H1 (cell line): ENCODE measurements around the gene ARHGDIB. TPM values are rescaled to one million over a fixed set of nuclear protein-coding genes. Genes with fewer than 3 reads are reported as not detected.

Experiments
- polyA plus RNA-seq, 7 experiments: library from polyadenylated mRNA; depleted of rRNA in 3 of 7; stranded (reverse) in 5 of 7; unstranded in 2 of 7; fragments of >200 nt in 5 of 7; fragments of 200-250 nt in 2 of 7; gene quantifications; 1 replicate in 5 of 7; 2 replicates in 1 of 7; 4 replicates in 1 of 7; pipeline versions ENCODE4 v1.2.1 to v1.2.3, GENCODE V29; 2011 to 2013; ENCODE audit warnings: missing spikeins in 2 of 7, mixed read lengths in 2 of 7
- total RNA-seq: library from RNA; stranded (reverse); fragmentation: NEBNext Ultra II Directional; extraction: Animal tissue kit (Norgen Biotek cat#: 25700); gene quantifications from 2 replicates; pipeline ENCODE4 v1.2.1, GENCODE V29; 2021

Gene ARHGDIB
- total and polyA plus RNA-seq, 2 of the 8 experiments (the other 6 are each of a cell fraction or from before 2014, with no cell fraction given): 0.82 to 1.3 TPM

Other genes with a start within 250 kb of the ARHGDIB start
- gene WBP11, start 158.1 kb downstream of the ARHGDIB start, total RNA-seq: 122 and 134 TPM in 2 replicates
- gene WBP11, start 158.1 kb downstream of the ARHGDIB start, polyA plus RNA-seq (2011; rRNA removed): 22.1 and 24.0 TPM in 2 replicates
- gene C12orf60, start 157.9 kb downstream of the ARHGDIB start, total RNA-seq: 1.2 and 1.5 TPM in 2 replicates
- 0.91 and 1.2 TPM in 2 replicates for gene C12orf60, start 157.9 kb downstream of the ARHGDIB start, polyA plus RNA-seq (2011; rRNA removed)
- not detected in 2 replicates for gene SMCO3, start 147.4 kb downstream of the ARHGDIB start, total RNA-seq
- gene SMCO3, start 147.4 kb downstream of the ARHGDIB start, polyA plus RNA-seq (2011; rRNA removed): not detected in 2 replicates
- not detected in 2 replicates for gene ART4, start 118.1 kb downstream of the ARHGDIB start, total RNA-seq
- not detected in 2 replicates for gene ART4, start 118.1 kb downstream of the ARHGDIB start, polyA plus RNA-seq (2011; rRNA removed)
- gene MGP, start 75.7 kb downstream of the ARHGDIB start, total RNA-seq: not detected in 2 replicates
- not detected in 2 replicates for gene MGP, start 75.7 kb downstream of the ARHGDIB start, polyA plus RNA-seq (2011; rRNA removed)
- not detected in 2 replicates for gene ERP27, start 23.1 kb downstream of the ARHGDIB start, total RNA-seq
- not detected in 2 replicates for gene ERP27, start 23.1 kb downstream of the ARHGDIB start, polyA plus RNA-seq (2011; rRNA removed)
- not detected in 2 replicates for gene PDE6H, start 11.4 kb upstream of the ARHGDIB start, total RNA-seq
- gene PDE6H, start 11.4 kb upstream of the ARHGDIB start, polyA plus RNA-seq (2011; rRNA removed): not detected in 2 replicates